ENCODE measurements around the gene IRF5.

Gene IRF5

DNA sequence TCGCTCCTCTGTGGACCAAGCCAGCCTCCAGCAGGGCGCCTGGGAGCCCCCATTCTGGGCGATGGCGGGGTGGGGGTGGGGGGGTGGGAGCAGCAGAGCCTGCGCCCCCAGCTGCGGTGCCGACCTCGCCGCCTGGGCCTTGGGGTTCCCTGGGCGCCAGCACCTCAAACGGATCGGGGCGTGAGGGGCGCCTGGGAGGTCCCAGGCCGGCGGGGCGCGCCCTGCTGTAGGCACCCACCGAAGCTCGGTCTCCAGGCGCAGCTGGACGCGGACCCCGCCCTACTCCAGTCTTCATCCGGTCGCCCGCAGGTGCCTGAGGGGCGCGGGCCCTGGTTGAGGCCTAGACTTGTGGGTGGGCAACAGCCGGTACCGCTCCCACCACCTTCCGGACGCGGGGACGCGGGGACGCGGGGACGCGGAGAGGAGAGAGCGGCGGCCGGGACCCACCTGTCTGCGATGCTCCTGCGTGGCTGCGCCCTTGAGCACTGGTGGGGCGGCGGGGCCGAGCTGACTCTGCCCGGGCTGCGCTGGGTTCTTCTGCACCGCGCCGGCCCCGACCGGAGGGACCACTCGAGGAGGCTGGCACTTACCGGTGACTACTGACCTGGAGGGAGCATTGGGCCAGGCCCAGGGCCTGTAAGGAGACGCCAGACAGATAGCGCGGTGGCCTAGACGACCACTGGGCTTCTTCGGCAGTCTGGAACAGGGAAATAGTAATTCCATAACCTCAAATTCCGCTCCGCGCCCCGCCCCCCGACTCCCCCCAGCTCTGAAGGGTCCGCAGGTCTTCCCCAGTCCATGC lies 21.7 kb upstream of the IRF5 start:
- H3F3A ChIP-seq (ENCODE audit: low read depth): no peaks in the 10 kb centered on the region

DNA sequence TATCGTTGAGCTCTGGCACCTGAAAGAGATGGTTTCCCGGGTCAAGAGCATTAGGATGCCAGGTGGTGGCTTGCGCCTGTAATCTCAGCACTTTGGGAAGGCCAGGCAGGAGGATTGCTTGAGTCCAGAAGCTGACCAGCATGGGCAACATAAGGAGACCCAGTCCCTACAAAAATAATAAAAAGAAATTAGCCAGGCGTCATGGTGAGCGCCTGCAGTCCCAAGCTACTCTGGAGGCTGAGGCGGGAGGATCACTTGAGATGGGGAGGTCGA lies 21.1 kb upstream of the IRF5 start:
- Histone ChIP-seq H2AFZ (ENCODE audit: low read length) (no peak overlapping the region), H3K4me1 (ENCODE audit: insufficient read depth, low read length, poor library complexity, severe bottlenecking) (no peaks in the 10 kb centered on the region)

More for the DNA sequence above, 21.7 kb upstream of the IRF5 start:
- H3K4me3 ChIP-seq (ENCODE audit: low read length, poor library complexity, severe bottlenecking): no peak overlapping the region
- H3K4me1 ChIP-seq (ENCODE audit: insufficient read depth, low read length, poor library complexity, severe bottlenecking): no peaks in the 10 kb centered on the region
- no peaks in the 10 kb centered on the region for H3K27me3 ChIP-seq (ENCODE audit: insufficient read depth, low read length, poor library complexity, severe bottlenecking)
- H3K9me2 ChIP-seq (replicated peaks; ENCODE audit: low read depth, low read length): no peaks in the 10 kb centered on the region
- H3K36me3 ChIP-seq (ENCODE audit: insufficient read depth, low read length): no peaks in the 10 kb centered on the region
- no peaks in the 10 kb centered on the region for H3K79me2 ChIP-seq (ENCODE audit: insufficient read depth, low read length)
- no peaks in the 10 kb centered on the region for H4K20me1 ChIP-seq (ENCODE audit: insufficient read depth, low read length, poor library complexity, severe bottlenecking)
- no peak overlapping the region for H2AFZ ChIP-seq (ENCODE audit: low read length)
- H3K9ac ChIP-seq (ENCODE audit: low read depth, low read length, poor library complexity, severe bottlenecking): no peak overlapping the region
- no peak for TF ChIP-seq EZH2phosphoT487 (IDR thresholded peaks at IDR 0.05; ENCODE audit: borderline replicate concordance)
- TF ChIP-seq, protein P1, sequence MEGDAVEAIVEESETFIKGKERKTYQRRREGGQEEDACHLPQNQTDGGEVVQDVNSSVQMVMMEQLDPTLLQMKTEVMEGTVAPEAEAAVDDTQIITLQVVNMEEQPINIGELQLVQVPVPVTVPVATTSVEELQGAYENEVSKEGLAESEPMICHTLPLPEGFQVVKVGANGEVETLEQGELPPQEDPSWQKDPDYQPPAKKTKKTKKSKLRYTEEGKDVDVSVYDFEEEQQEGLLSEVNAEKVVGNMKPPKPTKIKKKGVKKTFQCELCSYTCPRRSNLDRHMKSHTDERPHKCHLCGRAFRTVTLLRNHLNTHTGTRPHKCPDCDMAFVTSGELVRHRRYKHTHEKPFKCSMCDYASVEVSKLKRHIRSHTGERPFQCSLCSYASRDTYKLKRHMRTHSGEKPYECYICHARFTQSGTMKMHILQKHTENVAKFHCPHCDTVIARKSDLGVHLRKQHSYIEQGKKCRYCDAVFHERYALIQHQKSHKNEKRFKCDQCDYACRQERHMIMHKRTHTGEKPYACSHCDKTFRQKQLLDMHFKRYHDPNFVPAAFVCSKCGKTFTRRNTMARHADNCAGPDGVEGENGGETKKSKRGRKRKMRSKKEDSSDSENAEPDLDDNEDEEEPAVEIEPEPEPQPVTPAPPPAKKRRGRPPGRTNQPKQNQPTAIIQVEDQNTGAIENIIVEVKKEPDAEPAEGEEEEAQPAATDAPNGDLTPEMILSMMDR (conservative IDR thresholded peaks at IDR 0.05; ENCODE audit: low read length): no peak
- H3K4me2 ChIP-seq (ENCODE audit: low read depth, low read length, poor library complexity, severe bottlenecking): no peak overlapping the region
- no peaks in the 10 kb centered on the region for H3K9me3 ChIP-seq (ENCODE audit: insufficient read depth, low read depth, low read length)

DNA sequence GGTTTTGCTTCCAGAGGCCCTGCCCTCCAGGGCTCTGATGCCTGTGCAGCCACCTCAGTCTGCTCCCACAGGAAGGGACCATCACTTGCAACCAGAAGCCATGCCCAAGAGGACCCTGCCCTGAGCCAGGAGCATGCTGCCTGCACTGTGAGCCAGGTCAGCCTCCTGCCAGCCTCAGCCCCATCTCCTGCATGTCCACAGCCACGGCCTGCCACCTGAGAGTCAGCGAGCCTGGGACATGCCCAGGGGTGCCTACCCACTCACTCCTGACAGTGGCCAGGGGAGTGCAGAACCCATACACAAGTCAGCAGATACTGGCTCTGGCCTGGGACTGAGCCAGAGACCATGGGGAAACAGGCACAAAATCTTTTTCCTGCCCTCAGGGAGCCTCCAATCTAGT lies 20.6 kb upstream of the IRF5 start:
- no peaks in the 10 kb centered on the region for H3K79me2 ChIP-seq (ENCODE audit: insufficient read depth, low read length)
- H3K9me3 ChIP-seq (ENCODE audit: insufficient read depth, low read depth, low read length): no peaks in the 10 kb centered on the region
- no peaks in the 10 kb centered on the region for H4K20me1 ChIP-seq (ENCODE audit: insufficient read depth, low read length, poor library complexity, severe bottlenecking)
- H3F3A ChIP-seq (ENCODE audit: low read depth): no peaks in the 10 kb centered on the region
- no peak overlapping the region for H3K4me3 ChIP-seq (ENCODE audit: low read length, poor library complexity, severe bottlenecking)
- no peaks in the 10 kb centered on the region for H3K36me3 ChIP-seq (ENCODE audit: insufficient read depth, low read length)
- H3K9ac ChIP-seq (ENCODE audit: low read depth, low read length, poor library complexity, severe bottlenecking): no peak overlapping the region
- no peak overlapping the region for H3K4me2 ChIP-seq (ENCODE audit: low read depth, low read length, poor library complexity, severe bottlenecking)
- H3K9me2 ChIP-seq (replicated peaks; ENCODE audit: low read depth, low read length): no peaks in the 10 kb centered on the region
- no peak overlapping the region for H2AFZ ChIP-seq (ENCODE audit: low read length)
- H3K27me3 ChIP-seq (ENCODE audit: insufficient read depth, low read length, poor library complexity, severe bottlenecking): no peaks in the 10 kb centered on the region
- no peak for TF ChIP-seq EZH2phosphoT487 (IDR thresholded peaks at IDR 0.05; ENCODE audit: borderline replicate concordance)
- TF ChIP-seq, protein P1 (conservative IDR thresholded peaks at IDR 0.05; ENCODE audit: low read length): no peak
- H3K4me1 ChIP-seq (ENCODE audit: insufficient read depth, low read length, poor library complexity, severe bottlenecking): no peaks in the 10 kb centered on the region

More for the DNA sequence above, 21.1 kb upstream of the IRF5 start:
- no peak overlapping the region for H3K4me3 ChIP-seq (ENCODE audit: low read length, poor library complexity, severe bottlenecking)
- TF ChIP-seq, protein P1 (conservative IDR thresholded peaks at IDR 0.05; ENCODE audit: low read length): no peak
- no peak for TF ChIP-seq EZH2phosphoT487 (IDR thresholded peaks at IDR 0.05; ENCODE audit: borderline replicate concordance)
- no peaks in the 10 kb centered on the region for H3K27me3 ChIP-seq (ENCODE audit: insufficient read depth, low read length, poor library complexity, severe bottlenecking)
- no peaks in the 10 kb centered on the region for H4K20me1 ChIP-seq (ENCODE audit: insufficient read depth, low read length, poor library complexity, severe bottlenecking)
- H3K9ac ChIP-seq (ENCODE audit: low read depth, low read length, poor library complexity, severe bottlenecking): no peak overlapping the region
- no peak overlapping the region for H3K4me2 ChIP-seq (ENCODE audit: low read depth, low read length, poor library complexity, severe bottlenecking)
- H3K9me3 ChIP-seq (ENCODE audit: insufficient read depth, low read depth, low read length): no peaks in the 10 kb centered on the region
- H3K9me2 ChIP-seq (replicated peaks; ENCODE audit: low read depth, low read length): no peaks in the 10 kb centered on the region
- H3K79me2 ChIP-seq (ENCODE audit: insufficient read depth, low read length): no peaks in the 10 kb centered on the region
- no peaks in the 10 kb centered on the region for H3F3A ChIP-seq (ENCODE audit: low read depth)
- H3K36me3 ChIP-seq (ENCODE audit: insufficient read depth, low read length): no peaks in the 10 kb centered on the region
